ENCODE data around the gene AKR7A2.

Gene AKR7A2

DNA sequence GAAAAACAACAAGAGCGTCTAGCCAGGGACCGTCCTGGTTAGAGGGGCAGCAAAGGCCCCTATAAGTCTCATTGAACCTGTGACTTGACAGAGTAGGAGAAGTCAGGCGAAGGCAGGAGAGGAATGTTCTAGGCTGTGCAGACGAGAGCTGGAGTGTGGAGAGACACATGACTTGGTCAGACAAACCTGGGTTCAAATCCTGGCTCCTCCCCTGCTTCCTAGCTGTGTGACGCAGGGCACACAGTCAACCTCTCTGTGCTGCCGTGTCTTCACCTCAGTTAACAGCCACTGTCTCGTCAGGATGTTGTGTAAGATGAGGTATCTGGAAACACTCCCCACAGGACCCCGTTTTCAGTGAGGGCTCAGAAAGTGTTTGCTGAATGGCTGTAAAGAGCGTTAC lies 15.8 kb upstream of the AKR7A2 start:
- TF ChIP-seq, protein P1, sequence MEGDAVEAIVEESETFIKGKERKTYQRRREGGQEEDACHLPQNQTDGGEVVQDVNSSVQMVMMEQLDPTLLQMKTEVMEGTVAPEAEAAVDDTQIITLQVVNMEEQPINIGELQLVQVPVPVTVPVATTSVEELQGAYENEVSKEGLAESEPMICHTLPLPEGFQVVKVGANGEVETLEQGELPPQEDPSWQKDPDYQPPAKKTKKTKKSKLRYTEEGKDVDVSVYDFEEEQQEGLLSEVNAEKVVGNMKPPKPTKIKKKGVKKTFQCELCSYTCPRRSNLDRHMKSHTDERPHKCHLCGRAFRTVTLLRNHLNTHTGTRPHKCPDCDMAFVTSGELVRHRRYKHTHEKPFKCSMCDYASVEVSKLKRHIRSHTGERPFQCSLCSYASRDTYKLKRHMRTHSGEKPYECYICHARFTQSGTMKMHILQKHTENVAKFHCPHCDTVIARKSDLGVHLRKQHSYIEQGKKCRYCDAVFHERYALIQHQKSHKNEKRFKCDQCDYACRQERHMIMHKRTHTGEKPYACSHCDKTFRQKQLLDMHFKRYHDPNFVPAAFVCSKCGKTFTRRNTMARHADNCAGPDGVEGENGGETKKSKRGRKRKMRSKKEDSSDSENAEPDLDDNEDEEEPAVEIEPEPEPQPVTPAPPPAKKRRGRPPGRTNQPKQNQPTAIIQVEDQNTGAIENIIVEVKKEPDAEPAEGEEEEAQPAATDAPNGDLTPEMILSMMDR (IDR thresholded peaks at IDR 0.05; ENCODE audit: low read depth, low read length) = no peak
- no peak overlapping the region for H3K4me3 ChIP-seq (replicated peaks in 1 of 2; ENCODE audit: low read depth in 2 of 2, low read length in 2 of 2)
- DNase-seq (ENCODE audit: low read depth in 2 of 2) = no peak

DNA sequence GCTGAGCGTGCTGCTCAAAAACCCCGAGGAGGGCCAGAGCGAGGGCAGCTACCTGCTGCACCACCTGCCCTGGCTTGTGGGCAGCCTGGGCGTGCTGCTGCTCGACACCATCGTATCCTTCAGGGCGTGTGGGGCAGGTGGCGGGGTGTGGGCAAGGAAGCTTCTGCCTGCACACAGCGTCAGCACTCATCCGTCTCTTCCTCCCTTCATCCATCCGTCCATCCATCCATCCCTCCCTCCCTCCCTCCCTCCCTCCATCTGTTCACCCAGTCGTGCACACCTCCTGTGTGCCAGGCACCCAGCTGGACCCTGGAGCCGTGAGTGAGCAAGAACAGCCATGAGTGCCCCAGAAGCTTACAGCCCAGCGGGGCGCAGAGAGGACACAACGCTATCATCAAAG lies 15.4 kb upstream of the AKR7A2 start:
- no peak overlapping the region for H3K4me3 ChIP-seq (replicated peaks in 1 of 2; ENCODE audit: low read depth in 2 of 2, low read length in 2 of 2)
- no peak for DNase-seq (ENCODE audit: low read depth in 2 of 2)
- TF ChIP-seq, protein P1 (IDR thresholded peaks at IDR 0.05; ENCODE audit: low read depth, low read length) = no peak

DNA sequence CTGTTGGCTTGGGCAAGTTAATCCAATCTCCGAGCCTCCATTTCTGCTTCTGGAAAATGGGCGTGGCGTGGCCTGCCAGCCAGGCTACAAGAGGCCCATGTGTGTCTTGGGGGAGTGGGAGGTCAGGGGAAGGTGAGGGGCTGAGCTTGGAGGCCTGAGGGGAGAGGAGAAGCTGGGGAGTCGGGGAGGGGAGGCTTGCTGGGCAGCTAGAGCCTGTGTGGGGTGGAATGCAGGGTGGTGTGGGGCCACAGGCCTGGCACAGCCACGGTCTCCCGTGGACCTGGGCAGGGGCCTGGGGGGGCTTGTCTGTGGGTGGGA lies 14.8 kb upstream of the AKR7A2 start:
- TF ChIP-seq, protein P1 (IDR thresholded peaks at IDR 0.05; ENCODE audit: low read depth, low read length) = no peak
- no peak for DNase-seq (ENCODE audit: low read depth in 2 of 2)
- no peak overlapping the region for H3K4me3 ChIP-seq (replicated peaks in 1 of 2; ENCODE audit: low read depth in 2 of 2, low read length in 2 of 2)

DNA sequence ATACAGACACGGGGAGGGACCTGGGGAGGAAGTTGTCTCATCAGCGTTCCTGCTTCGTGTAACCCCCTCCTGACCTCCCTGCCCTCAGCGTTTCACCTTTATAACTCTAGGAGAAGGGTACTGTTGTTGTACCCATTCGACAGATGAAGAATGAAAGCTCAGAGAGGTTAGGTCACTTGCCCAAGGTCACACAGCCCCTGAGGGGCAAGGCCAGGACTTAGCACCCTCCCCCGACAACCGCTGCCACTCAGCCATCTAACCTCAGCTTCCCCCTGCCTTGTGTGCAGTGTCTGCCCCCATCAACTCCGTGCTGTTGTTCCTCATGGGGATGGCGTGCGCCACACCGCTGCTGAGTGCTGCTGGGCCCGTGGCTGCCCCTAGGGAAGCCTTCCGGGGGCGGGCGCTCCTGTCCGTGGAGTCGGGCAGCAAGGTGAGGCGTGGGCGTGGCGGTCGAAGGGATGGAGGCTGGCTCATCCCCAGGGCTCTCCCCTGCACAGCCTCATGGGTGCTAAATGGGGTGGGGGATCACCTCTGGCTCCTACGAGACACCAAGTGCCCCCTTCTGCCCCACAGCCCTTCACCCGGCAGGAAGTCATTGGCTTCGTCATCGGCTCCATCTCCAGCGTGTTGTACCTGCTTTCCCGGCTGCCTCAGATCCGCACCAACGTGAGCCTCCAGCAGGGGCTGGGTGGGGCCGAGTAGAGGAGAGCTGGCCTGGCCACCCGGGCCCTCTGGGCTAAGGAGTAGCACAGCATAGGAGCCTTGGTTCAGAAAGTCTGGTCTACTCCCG lies 14.2 kb upstream of the AKR7A2 start:
- no peak for DNase-seq (ENCODE audit: low read depth in 2 of 2)
- TF ChIP-seq, protein P1 (IDR thresholded peaks at IDR 0.05; ENCODE audit: low read depth, low read length) = no peak
- H3K4me3 ChIP-seq (replicated peaks in 1 of 2; ENCODE audit: low read depth in 2 of 2, low read length in 2 of 2) = no peak overlapping the region

DNA sequence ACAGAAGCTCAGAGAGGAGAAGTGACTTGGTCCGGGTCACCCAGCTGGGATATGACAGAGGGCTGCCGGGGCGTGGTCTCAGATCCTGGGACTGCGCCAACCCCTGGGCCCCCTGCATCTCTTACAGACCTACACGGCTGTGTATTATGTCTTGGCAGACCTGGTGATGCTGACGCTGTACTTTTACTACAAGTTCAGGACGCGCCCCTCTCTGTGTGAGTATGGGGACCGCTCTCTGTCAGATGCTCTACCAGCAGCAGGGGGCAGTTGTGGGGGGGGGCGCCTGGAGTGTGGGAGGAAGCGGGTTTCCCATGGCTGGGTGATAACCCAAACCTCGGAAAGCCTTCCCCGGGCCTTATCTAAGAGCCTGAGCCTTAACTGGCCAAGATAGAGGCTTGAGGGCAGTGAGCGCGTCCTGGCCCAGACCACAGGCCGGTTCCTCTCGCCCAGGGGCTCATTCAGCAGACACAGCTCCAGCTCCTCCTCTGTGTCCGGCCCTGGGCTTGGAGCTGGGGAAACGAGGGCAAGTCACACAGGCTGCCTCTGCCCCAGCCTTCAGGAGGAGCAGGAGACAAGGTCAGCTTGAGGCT lies 13.5 kb upstream of the AKR7A2 start:
- no peak overlapping the region for H3K4me3 ChIP-seq (replicated peaks in 1 of 2; ENCODE audit: low read depth in 2 of 2, low read length in 2 of 2)
- no peak for DNase-seq (ENCODE audit: low read depth in 2 of 2)
- TF ChIP-seq, protein P1 (IDR thresholded peaks at IDR 0.05; ENCODE audit: low read depth, low read length) = no peak

DNA sequence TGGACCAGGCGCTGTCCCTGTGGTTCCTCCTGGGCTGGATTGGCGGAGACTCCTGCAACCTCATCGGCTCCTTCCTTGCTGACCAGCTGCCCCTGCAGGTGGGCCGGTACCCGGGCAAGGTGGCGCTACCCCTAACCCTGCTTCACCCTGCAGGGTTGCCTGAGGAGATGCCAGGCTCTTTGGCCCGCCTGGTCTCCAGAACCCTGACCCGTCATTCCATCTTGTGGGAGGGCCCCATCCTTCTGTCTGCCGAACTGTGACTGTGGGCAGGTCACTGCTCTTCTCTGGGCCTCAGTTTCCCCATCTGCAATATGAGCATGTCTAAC lies 12.7 kb upstream of the AKR7A2 start:
- H3K4me3 ChIP-seq (replicated peaks in 1 of 2; ENCODE audit: low read depth in 2 of 2, low read length in 2 of 2) = no peak overlapping the region
- no peak for DNase-seq (ENCODE audit: low read depth in 2 of 2)
- TF ChIP-seq, protein P1 (IDR thresholded peaks at IDR 0.05; ENCODE audit: low read depth, low read length) = no peak
